ENCODE results near the gene AGO1. TPM values are rescaled to one million over a fixed set of nuclear protein-coding genes. Genes with fewer than 3 reads are reported as not detected.
A peak's percentile ranks its signal among the peaks of the same experiment; 100 is the strongest.
"Not testable (repeated sequence)": the region's sequence is repeated elsewhere in the genome, so short reads cannot be mapped to it uniquely, and the experiment has no call there.

AGO1 gene
- polyA plus RNA-seq, 1 donor: 20.9 TPM

DNA sequence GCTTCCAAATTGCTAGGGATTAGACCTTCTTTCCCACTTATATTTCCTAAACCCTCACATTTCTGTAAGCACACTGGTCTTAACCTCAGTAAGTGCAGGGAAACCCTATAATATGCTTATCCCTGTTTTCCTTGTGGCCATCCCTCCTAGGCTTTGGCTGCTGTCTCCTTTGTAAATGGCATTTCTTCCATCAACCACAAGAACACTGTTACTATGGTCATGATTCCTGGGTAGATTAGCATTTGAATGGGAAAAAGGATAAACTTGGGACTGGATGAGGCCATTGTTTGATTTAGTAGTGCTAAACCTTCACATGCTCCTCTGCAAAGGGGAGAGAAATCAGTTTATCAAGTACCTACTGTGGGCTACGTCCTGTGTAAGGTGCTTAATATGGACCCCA is 31.7 kb downstream of the AGO1 start:
- no peak for DNase-seq

DNA sequence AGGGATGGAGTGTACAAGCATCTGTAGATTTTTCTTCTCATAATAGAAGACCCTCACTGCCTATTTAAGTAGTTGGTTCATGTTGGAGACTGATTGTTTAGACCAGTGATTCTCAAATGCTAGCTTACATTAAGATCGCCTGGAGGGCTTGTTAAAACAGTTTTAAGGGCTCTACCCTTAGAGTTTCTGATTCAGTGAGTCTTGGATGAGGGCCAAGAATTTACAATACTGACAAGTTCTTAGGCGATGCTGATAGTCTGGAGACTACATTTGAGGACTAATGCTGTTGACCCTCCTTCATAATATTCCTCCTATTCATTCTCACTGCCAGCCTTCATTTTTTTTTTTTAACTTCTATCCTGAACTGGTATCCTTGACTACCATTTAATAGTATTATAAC is 32.7 kb downstream of the AGO1 start:
- DNase-seq: no peak

DNA sequence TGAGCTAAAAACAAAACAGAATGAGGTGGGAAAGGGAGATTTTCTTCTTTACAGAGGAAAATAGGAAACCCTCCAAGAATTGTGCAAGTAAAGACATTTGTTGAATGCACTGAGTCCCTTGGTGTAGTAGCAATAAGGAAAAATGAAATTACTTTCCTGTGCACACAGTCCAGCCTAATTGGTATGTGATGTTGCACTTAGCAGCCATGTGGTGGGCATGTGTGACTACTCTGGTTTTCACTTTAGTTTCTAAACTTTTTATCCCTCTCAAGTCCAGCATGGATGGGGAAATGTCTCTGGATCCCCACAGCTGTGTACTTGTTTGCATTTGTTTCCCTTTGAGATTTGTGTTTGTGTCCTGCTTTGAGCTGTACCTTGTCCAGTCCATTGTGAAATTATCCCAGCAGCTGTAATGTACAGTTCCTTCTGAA is 40.8 kb downstream of the AGO1 start:
- DNase-seq: no peak

DNA sequence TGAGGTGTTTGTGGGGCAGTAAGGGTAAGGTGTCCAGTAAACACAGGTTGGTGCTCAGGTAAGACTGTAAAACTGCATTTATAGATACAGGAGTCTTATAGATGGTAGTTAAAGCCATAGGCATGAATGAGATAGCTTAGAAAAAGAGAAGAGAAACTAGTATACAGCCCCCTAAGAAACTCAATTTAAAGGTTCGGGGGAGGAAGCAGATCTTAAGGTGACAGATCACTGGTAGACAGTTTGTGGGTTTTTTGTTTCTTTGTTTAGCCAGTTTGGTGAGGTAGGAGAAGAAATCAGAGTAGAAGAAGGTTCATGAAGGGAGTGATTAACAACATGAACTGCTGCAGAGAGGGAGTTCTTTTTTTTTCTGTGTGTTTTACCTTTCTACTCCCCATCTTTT is 41.8 kb downstream of the AGO1 start:
- no peak for DNase-seq

DNA sequence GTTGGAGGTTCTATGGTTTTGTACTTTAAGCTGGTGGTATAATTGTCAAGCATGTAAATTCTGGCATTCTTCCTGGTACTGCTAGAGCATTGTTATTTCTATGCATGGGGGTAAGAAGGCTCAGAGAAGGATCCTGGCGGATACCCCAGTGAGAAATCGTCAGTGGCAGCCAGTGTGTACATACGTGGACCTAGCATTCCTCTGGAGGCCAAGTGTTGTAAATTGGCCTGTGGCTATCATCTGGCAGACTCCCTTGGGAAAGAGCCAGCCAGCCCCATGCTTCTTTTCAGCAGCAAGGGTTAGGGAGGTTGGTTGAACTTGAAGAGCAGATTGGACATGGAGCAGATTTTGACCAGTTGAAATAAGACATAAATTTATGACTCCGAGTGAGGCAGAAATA is 42.7 kb downstream of the AGO1 start:
- DNase-seq: no peak

DNA sequence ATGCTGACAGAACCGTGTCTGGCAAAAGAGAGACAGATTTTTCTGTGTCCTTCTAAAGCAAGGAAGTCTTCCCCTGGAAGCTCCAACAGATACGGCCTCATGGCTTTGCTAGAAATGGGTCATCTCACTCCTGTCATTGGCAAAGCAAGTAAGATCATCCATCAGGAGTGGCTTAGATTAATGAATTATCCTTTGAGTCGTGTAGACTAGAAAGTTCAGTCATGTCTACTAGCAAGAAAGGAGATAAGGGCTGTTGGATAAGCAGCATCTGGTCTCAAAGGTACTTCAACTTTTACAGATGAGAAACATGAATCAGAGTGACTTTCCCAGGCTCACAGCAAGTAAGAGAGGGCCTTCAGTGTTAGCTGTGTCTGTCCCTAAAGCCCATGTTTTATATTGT is 44.5 kb downstream of the AGO1 start:
- no peak for DNase-seq

DNA sequence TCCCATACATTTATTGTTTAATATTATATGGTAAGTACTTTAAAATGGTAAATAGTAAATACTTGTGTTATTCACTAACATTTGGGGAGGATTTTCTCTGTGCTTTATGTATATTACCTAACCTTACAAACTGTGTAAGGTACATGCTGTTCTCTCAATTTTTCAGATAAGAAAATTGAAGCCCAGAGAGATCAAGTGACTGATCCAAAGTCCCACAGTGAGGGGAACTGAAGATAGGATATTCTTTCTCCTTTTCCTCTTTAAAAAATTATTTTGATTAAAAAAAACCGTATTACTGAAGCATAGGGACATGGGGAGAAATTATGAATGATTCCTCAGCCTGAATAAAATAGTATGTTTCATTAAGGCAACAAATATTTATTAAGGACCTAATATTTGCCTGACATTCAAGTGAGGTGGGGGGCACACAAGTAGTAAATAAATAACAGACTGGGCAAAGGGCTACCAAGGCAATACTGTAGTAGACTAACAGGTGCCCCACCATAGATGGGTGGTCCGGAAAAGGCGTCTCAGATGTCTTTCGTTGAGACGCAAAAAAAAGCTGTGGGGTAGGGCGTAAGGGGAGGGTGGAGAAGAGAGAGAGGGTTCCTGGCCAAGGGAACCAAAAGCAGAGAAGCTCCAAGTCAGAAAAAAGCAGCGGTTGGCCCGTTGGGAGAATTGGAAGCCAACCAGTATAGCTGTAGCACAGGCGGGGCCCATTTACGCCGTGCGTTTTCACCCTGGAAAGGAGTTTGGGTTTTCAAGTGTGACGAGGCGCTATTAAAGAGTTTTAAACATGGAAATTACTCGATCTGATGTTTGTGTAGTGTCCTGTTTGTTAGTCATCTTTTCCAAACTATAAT is 47.0 kb downstream of the AGO1 start:
- DNase-seq: no peak

DNA sequence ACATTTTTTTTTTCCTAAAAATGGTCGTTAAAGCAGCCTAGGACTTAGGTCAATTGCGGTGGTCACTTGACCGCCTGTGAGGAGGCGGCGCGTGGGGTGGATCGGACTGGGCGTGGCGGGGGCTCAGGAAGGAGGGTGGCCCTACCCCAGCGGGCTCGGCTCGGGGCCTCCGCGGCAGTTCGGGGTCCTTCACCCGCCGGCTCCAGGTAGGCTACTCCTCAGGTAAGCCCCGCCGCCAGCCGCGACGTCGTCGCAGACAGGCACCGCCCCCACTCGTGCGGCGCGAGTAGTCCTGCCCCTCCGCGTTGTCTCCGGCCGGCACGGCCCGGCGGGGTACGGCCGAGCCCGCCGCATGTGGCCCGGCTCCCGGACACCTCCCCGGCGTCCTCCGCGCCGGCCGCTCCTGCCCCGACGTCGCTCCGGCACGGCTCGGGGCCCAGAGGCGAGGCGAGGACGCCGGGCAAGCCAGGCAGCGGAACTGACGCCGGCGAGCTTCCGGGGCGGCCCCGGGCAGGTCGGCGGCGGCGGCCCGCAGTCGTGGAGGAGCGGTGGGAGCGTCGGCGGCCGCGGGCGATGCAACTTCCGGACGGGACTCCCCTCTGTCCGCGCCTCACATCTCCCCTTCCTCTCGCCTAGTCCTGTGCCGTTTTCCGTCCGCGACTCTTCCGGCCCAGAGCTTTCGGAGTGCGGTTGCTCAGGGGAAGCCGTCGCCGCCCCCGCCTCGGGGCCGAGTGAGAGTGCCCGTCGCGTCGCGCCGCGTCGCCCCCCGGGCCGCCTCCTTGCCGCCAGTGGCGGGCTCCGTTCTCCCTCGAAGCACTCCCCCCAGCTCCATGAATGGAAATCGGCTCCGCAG is 47.8 kb downstream of the AGO1 start, which contains the start of gene AGO3:
Gene AGO3, plus strand, starts transcription at position 513 of the 853 bp plus-strand sequence. Its CDS starts 322 bp downstream, at position 835.
- DNase-seq: peak; percentile 75

DNA sequence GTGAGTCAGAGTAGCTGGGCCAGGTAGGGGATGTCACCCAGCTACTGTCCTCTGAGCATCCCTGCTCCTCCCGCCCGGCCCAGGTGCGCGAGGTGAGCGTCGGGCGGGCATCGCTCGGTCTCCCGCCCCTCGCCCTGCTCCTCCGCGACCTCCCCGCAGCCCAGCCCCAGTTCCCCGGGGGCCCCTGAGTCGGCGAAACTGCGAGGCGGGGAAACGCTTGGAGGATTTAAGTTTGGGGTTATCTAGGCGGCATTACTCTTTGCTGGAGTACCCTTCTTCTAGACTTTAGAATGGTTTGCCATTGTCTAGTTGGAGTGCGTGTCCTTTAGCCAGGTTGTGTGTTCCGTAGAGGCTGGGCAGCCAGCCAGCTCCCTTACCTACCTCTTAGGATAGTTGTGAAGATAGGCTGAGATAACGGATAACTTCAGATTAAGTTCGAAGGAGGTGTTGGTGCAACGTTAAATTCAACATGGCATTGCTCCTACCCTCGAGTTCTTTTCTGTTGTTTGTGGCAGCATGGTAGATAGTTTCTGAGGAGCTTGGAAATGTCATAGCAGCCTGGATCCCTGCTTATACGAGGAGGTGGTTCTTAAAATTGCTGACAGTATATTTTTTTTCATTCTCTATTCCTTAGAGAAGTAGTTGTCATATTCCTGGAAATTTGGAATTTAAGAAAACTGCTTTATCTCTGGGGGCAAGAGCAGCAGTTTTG is 48.6 kb downstream of the AGO1 start:
- peak; percentile 26 for DNase-seq

DNA sequence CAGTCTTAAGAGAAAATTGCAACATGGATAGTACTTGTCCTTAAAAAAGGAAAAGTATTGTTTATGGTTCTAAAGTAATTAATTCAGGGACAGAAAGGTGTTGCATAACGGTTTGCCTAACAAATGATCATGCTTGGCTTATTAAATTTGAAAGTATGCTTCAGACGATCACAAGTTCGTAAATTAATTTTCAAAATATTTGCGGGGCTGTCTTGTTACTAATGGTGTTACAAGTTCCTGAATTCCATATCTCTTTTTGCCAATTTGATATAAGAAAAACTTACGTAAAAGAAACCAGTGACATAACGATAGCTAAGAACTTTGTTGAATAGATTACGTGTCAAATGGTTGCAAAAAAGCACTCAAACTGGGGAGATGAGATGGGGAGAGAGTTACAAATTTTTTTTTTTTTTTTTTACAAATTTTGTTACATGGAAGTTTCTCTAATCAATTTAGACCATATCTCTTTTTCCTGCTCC is 49.2 kb downstream of the AGO1 start:
- no peak for DNase-seq

DNA sequence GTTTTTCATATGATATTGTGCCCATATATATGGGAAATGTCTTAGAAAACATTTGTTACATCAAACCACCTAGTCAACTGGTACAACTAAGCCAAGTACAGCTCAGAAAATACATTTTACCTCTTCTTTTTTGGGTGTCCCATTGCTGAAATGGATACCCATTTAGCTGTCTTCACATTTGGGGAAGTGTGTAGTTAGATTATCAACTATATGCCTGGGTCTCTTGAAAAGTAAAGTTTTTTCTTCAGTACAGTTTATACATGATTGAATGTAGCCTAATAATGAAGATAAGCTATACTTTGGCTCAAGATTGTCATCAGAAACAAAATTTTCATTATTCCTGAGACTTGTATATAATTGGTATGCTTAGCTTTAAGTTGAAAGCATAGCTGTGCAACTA is 49.9 kb downstream of the AGO1 start:
- no peak for DNase-seq

DNA sequence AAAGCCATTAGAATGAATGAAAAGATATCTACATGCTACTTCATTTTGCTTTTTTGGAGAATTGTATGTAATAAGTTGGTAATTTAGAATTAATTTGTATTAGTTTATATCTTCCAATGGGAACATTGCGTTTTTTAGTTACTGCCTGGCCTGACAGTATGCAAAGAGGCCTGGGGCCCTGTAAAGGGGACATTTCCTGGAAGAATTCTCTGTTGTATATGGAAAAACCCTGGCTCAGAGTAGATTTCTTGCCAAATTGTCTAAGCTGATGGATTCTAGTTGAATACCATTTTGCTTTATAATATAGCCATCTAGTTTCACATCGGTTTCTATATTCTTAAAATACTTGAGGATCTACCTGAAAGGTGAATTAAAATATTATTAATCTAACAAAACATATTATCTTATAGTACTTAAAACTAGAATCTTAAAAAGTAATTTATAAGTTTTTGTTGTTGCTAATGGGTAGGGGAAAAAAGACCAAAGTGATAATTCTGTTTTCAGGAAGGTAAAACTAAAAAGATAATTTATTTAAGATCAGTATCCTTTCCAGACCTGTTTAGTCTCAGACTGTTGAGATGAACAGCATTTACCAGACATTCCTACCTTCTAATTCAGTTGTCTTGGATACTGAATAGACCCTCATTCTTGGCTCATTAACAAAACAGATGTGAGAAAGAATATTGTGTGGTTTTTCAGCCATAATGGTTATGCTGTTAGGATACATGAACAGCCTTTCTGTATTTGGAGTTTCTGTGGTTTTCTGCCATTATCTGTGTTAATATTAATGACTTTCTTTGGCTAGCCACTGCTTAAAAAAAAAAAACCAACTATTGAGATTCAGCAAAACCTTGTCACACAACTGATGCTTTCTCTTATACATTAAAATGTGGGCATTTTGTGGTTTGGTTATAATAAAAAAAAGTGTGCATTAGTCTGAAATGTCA is 52.7 kb downstream of the AGO1 start:
- DNase-seq: peak; percentile 69

DNA sequence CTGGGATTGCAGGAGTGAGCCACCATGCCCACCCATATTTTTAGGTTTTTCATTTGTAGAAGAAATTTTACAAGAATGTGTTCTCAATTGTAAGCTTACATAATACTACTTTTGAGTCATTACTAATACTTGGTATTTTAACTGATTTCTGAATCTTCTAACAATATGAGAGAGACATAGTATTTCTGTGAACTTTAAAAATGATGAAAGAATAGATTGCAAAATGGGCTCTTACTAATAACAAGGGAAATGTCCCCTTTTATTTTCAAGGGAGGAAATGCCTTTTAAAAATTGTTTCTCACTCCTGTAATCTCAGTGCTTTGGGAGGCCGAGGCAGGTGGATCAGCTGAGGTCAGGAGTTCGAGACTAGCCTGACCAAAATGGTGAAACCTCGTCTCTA is 53.8 kb downstream of the AGO1 start:
- no peak for DNase-seq

DNA sequence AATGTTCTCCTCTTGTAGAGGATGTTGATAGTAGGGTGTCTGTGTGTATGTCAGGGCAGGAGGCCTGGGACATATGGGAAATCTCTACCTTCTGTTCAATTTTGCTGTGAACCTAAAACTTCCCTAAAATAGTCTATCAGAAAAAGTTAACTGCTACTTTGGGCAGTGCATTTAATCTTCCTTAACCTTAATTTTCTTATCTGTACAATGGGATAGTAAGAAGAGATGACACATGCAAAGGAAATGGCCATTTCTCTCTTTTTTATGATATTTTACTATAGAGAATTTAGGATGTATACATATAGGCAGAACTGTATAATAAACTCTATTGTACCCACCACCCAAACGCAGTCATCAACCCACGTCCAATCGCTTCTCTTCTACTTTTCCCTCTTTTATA is 56.5 kb downstream of the AGO1 start:
- DNase-seq: no peak

DNA sequence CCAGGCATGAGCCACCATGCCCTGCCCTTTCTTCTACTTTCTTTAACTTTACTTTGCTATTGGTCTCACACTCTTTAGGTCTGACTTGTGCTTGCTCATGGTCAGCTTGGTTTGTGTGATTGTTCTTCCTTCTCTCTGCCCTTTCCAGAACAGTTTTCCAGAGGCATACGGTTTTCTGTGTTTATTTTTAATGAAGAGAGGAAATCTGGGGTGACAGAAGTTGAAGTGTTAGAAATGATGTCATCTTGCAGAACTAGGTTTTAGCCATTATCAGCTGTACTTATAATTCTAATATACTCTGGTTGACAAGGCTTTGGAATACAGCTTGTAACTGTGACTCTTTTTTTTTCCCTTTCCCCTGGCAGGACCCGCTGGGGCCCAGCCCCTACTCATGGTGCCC is 62.3 kb downstream of the AGO1 start:
- DNase-seq: no peak

DNA sequence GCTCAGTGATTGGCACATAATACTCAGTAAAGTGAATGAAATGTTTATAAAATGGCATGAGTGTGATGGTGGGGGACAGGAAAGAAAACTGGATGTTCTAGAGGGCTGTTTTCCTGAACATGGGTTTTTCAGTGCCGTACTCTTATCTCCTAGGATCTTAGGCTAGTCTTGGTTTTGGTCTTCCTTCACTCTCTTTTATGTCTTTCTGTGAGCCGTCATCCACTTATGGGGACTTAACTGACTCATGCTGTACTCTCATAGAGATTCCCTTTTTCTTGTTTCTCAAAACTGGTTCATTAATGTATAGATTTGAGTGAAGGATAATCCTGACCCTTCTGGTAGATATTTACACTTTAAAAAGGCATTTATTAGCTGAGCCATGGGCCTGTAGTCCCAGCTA is 64.5 kb downstream of the AGO1 start:
- no peak for DNase-seq

DNA sequence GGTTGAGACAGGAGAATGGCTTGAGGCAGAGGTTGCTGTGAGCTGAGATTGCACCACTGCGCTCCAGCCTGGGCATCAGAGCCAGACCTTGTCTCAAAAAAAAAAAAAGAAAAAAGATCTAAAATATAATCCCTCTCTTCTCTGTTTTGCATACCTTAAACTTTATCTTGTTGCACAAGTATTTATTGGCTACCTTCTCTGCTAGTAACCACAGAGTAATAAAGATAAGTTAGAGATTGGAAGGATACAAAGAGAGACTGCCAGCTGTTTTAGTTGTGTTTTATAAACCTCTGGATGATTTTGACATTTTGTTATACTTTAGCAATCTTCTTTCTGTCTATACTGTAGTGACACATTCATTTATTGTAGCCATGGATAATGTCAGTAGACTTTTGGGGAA is 75.5 kb downstream of the AGO1 start:
- no peak for DNase-seq

DNA sequence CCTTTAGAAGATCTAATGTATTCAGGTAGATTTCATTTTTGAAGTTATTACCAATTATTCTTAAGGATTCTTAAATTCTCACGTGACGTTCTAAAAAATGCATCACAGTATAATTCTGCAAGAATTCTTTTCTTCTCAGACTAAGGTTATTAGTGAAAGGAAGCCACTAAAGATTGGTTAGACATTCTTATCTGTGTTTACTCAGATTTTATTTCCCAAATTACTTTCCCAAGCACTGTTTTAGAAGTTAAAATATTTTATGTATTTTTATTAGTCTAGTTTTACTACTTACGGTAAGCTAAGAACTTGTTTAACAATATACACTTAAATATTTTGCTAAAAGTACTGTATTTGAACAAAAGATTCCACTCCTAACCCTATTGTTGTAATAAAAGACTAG is 76.3 kb downstream of the AGO1 start:
- no peak for DNase-seq

DNA sequence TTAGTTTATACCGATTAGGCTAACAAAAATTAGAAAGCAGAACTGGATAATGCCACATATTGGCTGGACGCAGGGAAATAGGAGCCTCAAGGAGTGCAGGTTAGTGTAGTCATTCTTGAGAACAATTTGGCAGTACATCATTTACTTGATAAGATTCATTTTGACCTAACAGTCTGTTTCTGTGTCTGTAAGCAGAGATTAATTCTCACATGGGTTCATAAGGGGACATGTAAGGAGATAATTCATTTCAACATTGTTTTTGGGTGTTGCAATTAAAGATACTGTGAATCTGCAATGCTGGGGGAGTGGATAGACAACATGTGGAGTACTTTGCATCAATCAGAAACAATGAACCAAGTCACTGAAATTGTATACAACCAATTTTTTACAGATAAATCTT is 79.9 kb downstream of the AGO1 start:
- no peak for DNase-seq

DNA sequence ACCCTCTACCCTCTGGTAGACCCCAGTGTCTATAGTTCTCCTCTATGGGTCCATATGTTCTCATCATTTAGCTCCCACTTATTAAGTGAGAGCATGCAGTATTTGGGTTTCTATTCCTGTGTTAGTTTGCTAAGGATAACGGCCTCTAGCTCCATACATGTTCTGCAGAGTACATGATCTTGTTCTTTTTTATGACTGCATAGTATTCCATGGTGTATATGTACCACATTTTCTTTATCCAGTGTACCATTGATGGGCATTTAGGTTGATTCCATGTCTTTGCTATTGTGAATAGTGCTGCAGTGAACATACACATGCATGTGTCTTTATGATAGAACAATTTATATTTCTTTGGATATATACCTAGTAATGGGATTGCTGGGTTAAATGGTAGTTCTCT is 81.3 kb downstream of the AGO1 start:
- DNase-seq: not testable (repeated sequence)

DNA sequence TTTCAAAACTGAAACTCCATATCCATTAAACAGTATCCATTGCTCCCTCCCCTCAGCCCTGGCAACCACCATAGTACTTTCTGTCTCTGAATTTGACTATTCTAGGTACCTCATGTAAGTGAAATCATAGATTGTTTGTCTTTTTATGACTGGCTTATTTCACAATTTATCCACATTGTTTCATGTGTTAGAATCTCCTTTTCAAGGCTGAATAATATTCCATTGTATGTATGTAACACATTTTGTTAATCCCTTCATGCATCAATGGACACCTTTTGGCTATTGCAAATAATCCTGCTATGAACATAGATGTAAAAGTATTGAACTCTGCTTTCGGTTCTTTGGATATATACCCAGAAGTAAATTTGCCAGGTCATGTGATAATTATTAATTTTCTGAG is 85.4 kb downstream of the AGO1 start:
- DNase-seq: no peak

All from left kidney (tissue), 2 donors.